ENCODE measurements around the gene INTS2. TPM values are rescaled to one million over a fixed set of nuclear protein-coding genes. Genes with fewer than 3 reads are reported as not detected.
"Not testable (repeated sequence)": the region's sequence is repeated elsewhere in the genome, so short reads cannot be mapped to it uniquely, and the experiment has no call there.

INTS2 gene
- polyA plus RNA-seq, 1 donor (not counting 4 experiments of a cell fraction or from before 2014, with no cell fraction given): 10.4 TPM

DNA sequence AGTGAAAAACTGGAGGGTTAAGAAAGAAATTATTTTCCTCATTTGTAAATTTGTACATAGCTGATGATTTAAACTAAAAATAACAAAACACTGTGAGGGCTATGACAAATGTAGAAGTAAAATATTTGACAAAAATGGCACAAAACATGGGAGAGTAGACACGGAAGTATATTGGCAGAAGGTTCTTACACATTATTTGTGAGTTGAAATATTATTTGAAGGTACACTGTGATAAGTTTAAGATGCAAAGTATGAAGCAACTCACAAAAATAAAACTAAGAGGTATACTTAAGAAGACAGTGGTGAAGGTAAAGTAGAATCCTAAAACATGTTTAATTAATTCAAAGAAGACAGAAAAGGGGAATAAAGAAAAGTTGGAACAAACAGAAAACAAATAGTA lies 99.1 kb downstream of the INTS2 start:
- no peak for TF ChIP-seq EZH2 (IDR thresholded peaks at IDR 0.05; ENCODE audit: low read length)
- FAIRE-seq (no peak), DNase-seq (ENCODE audit: low read depth, low spot score) (no peak)
- Histone ChIP-seq H3K79me2 (ENCODE audit: control insufficient read depth, insufficient read depth, low read length) (no peaks in the 10 kb centered on the region), H3K4me2 (ENCODE audit: control insufficient read depth, extremely low read depth, insufficient read depth, low read depth, low read length) (no peak overlapping the region), H3K9ac (ENCODE audit: control insufficient read depth, extremely low read depth, insufficient read depth, low read length) (no peak overlapping the region), H3K36me3 (ENCODE audit: control insufficient read depth in 2 of 2, extremely low read depth in 1 of 2, insufficient read depth in 2 of 2, low read length in 2 of 2) (no peaks in the 10 kb centered on the region), H3K27ac (ENCODE audit: control insufficient read depth, insufficient read depth, low read length) (no peak overlapping the region), H3K4me1 (ENCODE audit: control insufficient read depth, extremely low read depth, insufficient read depth, low read length) (peaks cover 2% of the 10 kb centered on the region), H3K9me1 (ENCODE audit: control insufficient read depth, extremely low read depth, insufficient read depth, low read length) (no peaks in the 10 kb centered on the region), H2AFZ (ENCODE audit: control insufficient read depth, low read length) (no peak overlapping the region), H3K27me3 (ENCODE audit: control insufficient read depth, extremely low read depth, insufficient read depth, low read length) (no peaks in the 10 kb centered on the region), H4K20me1 (ENCODE audit: control insufficient read depth, extremely low read depth, insufficient read depth, low read length) (no peaks in the 10 kb centered on the region), H3K4me3 (ENCODE audit: control insufficient read depth in 2 of 3, extremely low read depth in 1 of 3, insufficient read depth in 2 of 3, low read depth in 1 of 3, low read length in 3 of 3) (no peak overlapping the region), H3K9me3 (ENCODE audit: control insufficient read depth, low read depth, low read length) (no peaks in the 10 kb centered on the region)
- dilution Hi-C loops (cut with MboI; ENCODE audit: extremely low pct_ligation_motif_present, low sequenced_read_pairs): no loop called here

GRCh38 chr17:61827649-61828395 lies 100.0 kb downstream of the INTS2 start:
- Histone ChIP-seq H3K4me2 (ENCODE audit: control insufficient read depth, extremely low read depth, insufficient read depth, low read depth, low read length) (no peak overlapping the region), H3K27ac (ENCODE audit: control insufficient read depth, insufficient read depth, low read length) (no peak overlapping the region), H4K20me1 (ENCODE audit: control insufficient read depth, extremely low read depth, insufficient read depth, low read length) (no peaks in the 10 kb centered on the region), H3K4me3 (ENCODE audit: control insufficient read depth in 2 of 3, extremely low read depth in 1 of 3, insufficient read depth in 2 of 3, low read depth in 1 of 3, low read length in 3 of 3) (no peak overlapping the region), H2AFZ (ENCODE audit: control insufficient read depth, low read length) (no peak overlapping the region), H3K27me3 (ENCODE audit: control insufficient read depth, extremely low read depth, insufficient read depth, low read length) (no peaks in the 10 kb centered on the region), H3K9me1 (ENCODE audit: control insufficient read depth, extremely low read depth, insufficient read depth, low read length) (no peaks in the 10 kb centered on the region), H3K79me2 (ENCODE audit: control insufficient read depth, insufficient read depth, low read length) (no peaks in the 10 kb centered on the region), H3K4me1 (ENCODE audit: control insufficient read depth, extremely low read depth, insufficient read depth, low read length) (no peaks in the 10 kb centered on the region), H3K9ac (ENCODE audit: control insufficient read depth, extremely low read depth, insufficient read depth, low read length) (no peak overlapping the region), H3K9me3 (ENCODE audit: control insufficient read depth, low read depth, low read length) (no peaks in the 10 kb centered on the region), H3K36me3 (ENCODE audit: control insufficient read depth in 2 of 2, extremely low read depth in 1 of 2, insufficient read depth in 2 of 2, low read length in 2 of 2) (peaks cover 0 to under 1% of the 10 kb centered on the region in 2 experiments)
- DNase-seq (ENCODE audit: low read depth, low spot score) (no peak), FAIRE-seq (no peak)
- no peak for TF ChIP-seq CTCF (optimal IDR thresholded peaks at IDR 0.05 in 1 of 3, IDR thresholded peaks at IDR 0.05 in 1 of 3, conservative IDR thresholded peaks at IDR 0.05 in 1 of 3; ENCODE audit: extremely low read depth in 1 of 3, insufficient read depth in 2 of 3, low read length in 3 of 3)
- TF ChIP-seq EZH2 (IDR thresholded peaks at IDR 0.05; ENCODE audit: low read length): no peak
- dilution Hi-C loops (cut with MboI; ENCODE audit: extremely low pct_ligation_motif_present, low sequenced_read_pairs): no loop called here

- H3K4me2 ChIP-seq (ENCODE audit: control insufficient read depth, extremely low read depth, insufficient read depth, low read depth, low read length); H3K9me1 ChIP-seq (ENCODE audit: control insufficient read depth, extremely low read depth, insufficient read depth, low read length); H3K79me2 ChIP-seq (ENCODE audit: control insufficient read depth, insufficient read depth, low read length); H3K27ac ChIP-seq (ENCODE audit: control insufficient read depth, insufficient read depth, low read length); FAIRE-seq; H4K20me1 ChIP-seq (ENCODE audit: control insufficient read depth, extremely low read depth, insufficient read depth, low read length); H3K4me1 ChIP-seq (ENCODE audit: control insufficient read depth, extremely low read depth, insufficient read depth, low read length); H3K9me3 ChIP-seq (ENCODE audit: control insufficient read depth, low read depth, low read length); H3K36me3 ChIP-seq (ENCODE audit: control insufficient read depth in 2 of 2, extremely low read depth in 1 of 2, insufficient read depth in 2 of 2, low read length in 2 of 2); H3K4me3 ChIP-seq (ENCODE audit: control insufficient read depth in 2 of 3, extremely low read depth in 1 of 3, insufficient read depth in 2 of 3, low read depth in 1 of 3, low read length in 3 of 3); H2AFZ ChIP-seq (ENCODE audit: control insufficient read depth, low read length); dilution Hi-C loops (cut with MboI; ENCODE audit: extremely low pct_ligation_motif_present, low sequenced_read_pairs); DNase-seq (ENCODE audit: low read depth, low spot score); H3K9ac ChIP-seq (ENCODE audit: control insufficient read depth, extremely low read depth, insufficient read depth, low read length); H3K27me3 ChIP-seq (ENCODE audit: control insufficient read depth, extremely low read depth, insufficient read depth, low read length): not testable (repeated sequence)
Measured at GRCh38 chr17:61826866-61827265, 100.9 kb downstream of the INTS2 start.

DNA sequence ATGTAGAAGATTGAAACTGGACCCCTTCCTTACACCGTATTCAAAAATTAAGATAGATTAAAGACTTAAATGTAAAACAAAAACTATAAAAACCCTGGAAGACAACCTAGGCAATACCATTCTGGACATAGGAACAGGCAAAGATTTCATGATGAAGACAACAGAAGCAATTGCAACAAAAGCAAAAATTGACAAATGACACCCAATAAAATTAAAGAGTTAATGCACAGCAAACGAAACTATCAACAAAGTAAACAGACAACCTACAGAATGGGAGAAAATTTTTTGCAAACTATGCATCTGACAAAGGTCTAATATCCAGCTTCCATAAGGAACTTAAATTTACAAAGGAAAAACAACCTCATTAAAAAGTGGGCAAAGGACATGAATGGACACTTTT lies 101.6 kb downstream of the INTS2 start:
- H3K79me2 ChIP-seq (ENCODE audit: control insufficient read depth, insufficient read depth, low read length); H3K36me3 ChIP-seq (ENCODE audit: control insufficient read depth in 2 of 2, extremely low read depth in 1 of 2, insufficient read depth in 2 of 2, low read length in 2 of 2); H3K9me3 ChIP-seq (ENCODE audit: control insufficient read depth, low read depth, low read length); H3K9me1 ChIP-seq (ENCODE audit: control insufficient read depth, extremely low read depth, insufficient read depth, low read length); H3K4me3 ChIP-seq (ENCODE audit: control insufficient read depth in 2 of 3, extremely low read depth in 1 of 3, insufficient read depth in 2 of 3, low read depth in 1 of 3, low read length in 3 of 3); H3K4me1 ChIP-seq (ENCODE audit: control insufficient read depth, extremely low read depth, insufficient read depth, low read length); FAIRE-seq; H3K4me2 ChIP-seq (ENCODE audit: control insufficient read depth, extremely low read depth, insufficient read depth, low read depth, low read length); H2AFZ ChIP-seq (ENCODE audit: control insufficient read depth, low read length); H3K27me3 ChIP-seq (ENCODE audit: control insufficient read depth, extremely low read depth, insufficient read depth, low read length); DNase-seq (ENCODE audit: low read depth, low spot score); dilution Hi-C loops (cut with MboI; ENCODE audit: extremely low pct_ligation_motif_present, low sequenced_read_pairs); H4K20me1 ChIP-seq (ENCODE audit: control insufficient read depth, extremely low read depth, insufficient read depth, low read length); H3K27ac ChIP-seq (ENCODE audit: control insufficient read depth, insufficient read depth, low read length); H3K9ac ChIP-seq (ENCODE audit: control insufficient read depth, extremely low read depth, insufficient read depth, low read length): not testable (repeated sequence)
